Prostate gland (tissue), 2 donors: ENCODE results near the gene NDUFA3. TPM values are rescaled to one million over a fixed set of nuclear protein-coding genes. Genes with fewer than 3 reads are reported as not detected.

Source experiments
- DNase-seq: peaks from one replicate; pipeline ENCODE4 v3.0.0-alpha.2; 2019; ENCODE audit warnings: low spot score
- H3K27ac ChIP-seq, 2 donors: fragments of 200-600 bp; sonication (generic); 2 replicates each; pipeline ENCODE4 v1.5.1; 2017 to 2019
- H3K27me3 ChIP-seq: fragments of 200-600 bp; sonication (generic); replicated peaks from 2 replicates; pipeline ENCODE4 v1.5.1; 2019; ENCODE audit not compliant: insufficient read depth
- H3K36me3 ChIP-seq, 2 donors: fragments of 200-600 bp; sonication (generic); 1 replicate in 1 of 2; 2 replicates in 1 of 2; pipeline versions ENCODE4 v1.5.1 to v1.8.1; 2017 to 2019
- H3K4me1 ChIP-seq: fragments of 200-600 bp; sonication (generic); replicated peaks from 2 replicates; pipeline ENCODE4 v1.5.1; 2019
- H3K4me3 ChIP-seq, 2 donors: fragments of 200-600 bp; sonication (generic); 2 replicates each; pipeline ENCODE4 v1.5.1; 2017 to 2019
- H3K9me3 ChIP-seq: fragments of 200-600 bp; sonication (generic); 2 replicates; pipeline ENCODE4 v1.5.1; 2017
- CTCF ChIP-seq, 4 experiments: fragments of 200-600 bp in 2 of 4; fragments of 450-650 bp in 2 of 4; sonication (generic) in 2 of 4; IDR thresholded peaks; 1 replicate in 3 of 4; 2 replicates in 1 of 4; pipeline ENCODE4 v1.5.1; 2016 to 2019; ENCODE audit warnings: antibody characterized with exemption in 4 of 4, mild to moderate bottlenecking in 2 of 4, moderate library complexity in 2 of 4
- POLR2A ChIP-seq: fragments of 450-650 bp; IDR thresholded peaks from one replicate; pipeline ENCODE4 v1.6.1; 2016; ENCODE audit warnings: antibody characterized with exemption, mild to moderate bottlenecking
- POLR2AphosphoS5 ChIP-seq: sonication (generic); formaldehyde crosslinking; IDR thresholded peaks from one replicate; pipeline ENCODE4 v1.6.1; 2017; ENCODE audit warnings: antibody characterized with exemption
- WGBS: methylation state at CpG from one replicate; pipeline ENCODE4 v1.1.5; 2018; 5-methylcytosine and 5-hydroxymethylcytosine counted together
- intact Hi-C: fragments of 100-400 bp; cut with DNase I; formaldehyde crosslinking; loops from one replicate; pipeline ENCODE4 v1.14.2; 2022
- total RNA-seq, 2 donors: library from RNA; depleted of rRNA; stranded (reverse); fragments of >200 nt; gene quantifications; one replicate each; pipeline ENCODE4 v1.1.0, GENCODE V29; 2016

Gene NDUFA3
- total RNA-seq, 2 donors from 2014 or later, result 39.4 to 48.5 TPM

DNA sequence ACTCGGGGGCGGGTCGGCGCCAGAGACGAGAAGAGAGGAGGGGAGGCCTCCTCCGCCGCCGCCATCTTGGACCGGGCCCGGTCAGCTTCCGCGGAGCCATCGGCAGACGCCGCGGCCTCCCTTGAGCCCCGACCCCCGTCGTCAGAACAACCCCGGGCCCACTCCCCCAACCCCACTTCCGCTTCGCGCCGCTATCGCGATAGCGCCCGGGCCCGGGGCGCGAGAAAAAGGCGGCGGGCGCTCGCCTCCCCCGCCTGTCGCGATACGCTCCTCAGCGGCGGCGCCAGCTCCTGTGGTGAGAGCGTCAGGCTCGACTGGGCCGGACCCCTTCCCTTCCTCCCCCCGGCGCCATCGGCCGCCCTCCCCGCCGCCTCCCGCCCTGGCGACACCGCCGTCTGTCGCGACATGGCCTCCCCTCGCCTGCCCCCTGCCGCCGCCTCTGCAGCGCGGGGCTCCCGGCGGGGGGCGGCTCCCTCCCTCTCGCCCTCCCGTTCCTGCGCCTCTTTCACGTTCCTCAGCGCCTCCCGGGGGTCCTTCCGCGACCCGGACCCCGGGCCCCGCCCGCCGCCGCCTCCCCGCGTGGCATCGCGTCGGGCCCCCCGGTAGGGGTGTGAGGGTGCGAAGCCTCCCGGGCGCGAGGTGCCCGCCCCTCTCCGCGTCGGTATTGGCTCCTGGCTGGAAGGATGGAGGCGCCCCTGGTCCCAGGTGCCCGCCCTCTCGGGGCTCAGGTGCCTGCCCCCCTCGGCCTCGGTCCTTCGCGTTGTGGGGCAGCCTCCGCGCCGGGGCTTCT is 35.2 kb downstream of the NDUFA3 start, which contains the start of gene CNOT3:
Gene CNOT3, plus strand, starts transcription at position 64 of the 790 bp plus-strand sequence. CDS start 5,217 bp downstream, outside the sequence.
- no peaks in the 10 kb centered on the region for H3K9me3 ChIP-seq
- peak within 1 kb of the TSS; percentile 92 to 97 for H3K27ac ChIP-seq
- no peaks in the 10 kb centered on the region for H3K27me3 ChIP-seq
- DNase-seq, result no peak
- intact Hi-C loops, result loop anchor here (2.0 to 10.0 kb wide), 2 partner anchors 21 to 273 kb away; partner anchors contain the start of genes LENG1 and MYADM
- H3K36me3 ChIP-seq, result peaks cover 3 to 5% of the 10 kb centered on the region in 2 donors
- H3K4me1 ChIP-seq, result peaks cover 7% of the 10 kb centered on the region
- H3K4me3 ChIP-seq, result peak within 1 kb of the TSS; percentile 94 to 99
- under 1% methylated on average over 85 of the region's 103 CpGs for WGBS
- TF ChIP-seq POLR2AphosphoS5 (no peak), CTCF (IDR thresholded peaks at IDR 0.05) (no peak), POLR2A (peak; percentile 94)

- Histone ChIP-seq H3K4me3 (peak overlapping the region; percentile 94 to 99), H3K4me1 (peaks cover 7% of the 10 kb centered on the region), H3K27ac (peak overlapping the region; percentile 92 to 97), H3K9me3 (no peaks in the 10 kb centered on the region), H3K27me3 (no peaks in the 10 kb centered on the region), H3K36me3 (peaks cover 9 to 10% of the 10 kb centered on the region in 2 donors)
- intact Hi-C loops, result loop anchor here (10.0 kb wide), 1 partner anchor 274 kb away; the partner anchor contains the start of gene MYADM
- no peak for DNase-seq
- no peak for TF ChIP-seq POLR2A
- no peak for TF ChIP-seq POLR2AphosphoS5
- no peak for TF ChIP-seq CTCF (IDR thresholded peaks at IDR 0.05)
- 17% methylated on average over 29 of the region's 31 CpGs for WGBS
Measured at GRCh38 chr19:54138489-54139256, 36.0 kb downstream of the NDUFA3 start.

DNA sequence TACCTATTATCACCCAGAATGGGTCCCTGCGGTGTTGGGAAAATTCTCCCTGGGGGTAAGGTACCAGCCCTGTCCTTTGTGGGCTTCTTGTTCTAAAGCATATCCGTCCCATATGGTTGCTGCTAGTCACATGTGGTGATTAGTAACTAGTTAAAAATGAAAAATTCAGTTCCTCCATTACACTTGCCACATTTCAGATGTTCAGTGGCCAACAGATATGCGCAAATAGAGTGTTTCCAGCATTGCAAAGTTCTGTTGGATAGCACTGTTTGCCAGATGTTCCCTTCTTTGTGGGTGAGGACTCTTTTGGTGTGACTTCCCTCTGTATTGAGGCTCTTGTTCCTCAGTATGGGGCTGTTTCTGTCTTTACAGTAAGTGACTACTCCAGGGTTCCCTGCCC is 38.7 kb downstream of the NDUFA3 start:
- DNase-seq, result no peak
- 81% methylated on average over 3 of the region's 3 CpGs for WGBS
- H3K9me3 ChIP-seq, result no peaks in the 10 kb centered on the region
- intact Hi-C loops, result no loop called here
- peaks cover 7% of the 10 kb centered on the region for H3K4me1 ChIP-seq
- H3K4me3 ChIP-seq, result no peak overlapping the region
- peaks cover 20 to 36% of the 10 kb centered on the region in 2 donors for H3K36me3 ChIP-seq
- TF ChIP-seq POLR2A (no peak), POLR2AphosphoS5 (no peak), CTCF (IDR thresholded peaks at IDR 0.05) (no peak)
- H3K27me3 ChIP-seq, result no peaks in the 10 kb centered on the region
- no peak overlapping the region for H3K27ac ChIP-seq

DNA sequence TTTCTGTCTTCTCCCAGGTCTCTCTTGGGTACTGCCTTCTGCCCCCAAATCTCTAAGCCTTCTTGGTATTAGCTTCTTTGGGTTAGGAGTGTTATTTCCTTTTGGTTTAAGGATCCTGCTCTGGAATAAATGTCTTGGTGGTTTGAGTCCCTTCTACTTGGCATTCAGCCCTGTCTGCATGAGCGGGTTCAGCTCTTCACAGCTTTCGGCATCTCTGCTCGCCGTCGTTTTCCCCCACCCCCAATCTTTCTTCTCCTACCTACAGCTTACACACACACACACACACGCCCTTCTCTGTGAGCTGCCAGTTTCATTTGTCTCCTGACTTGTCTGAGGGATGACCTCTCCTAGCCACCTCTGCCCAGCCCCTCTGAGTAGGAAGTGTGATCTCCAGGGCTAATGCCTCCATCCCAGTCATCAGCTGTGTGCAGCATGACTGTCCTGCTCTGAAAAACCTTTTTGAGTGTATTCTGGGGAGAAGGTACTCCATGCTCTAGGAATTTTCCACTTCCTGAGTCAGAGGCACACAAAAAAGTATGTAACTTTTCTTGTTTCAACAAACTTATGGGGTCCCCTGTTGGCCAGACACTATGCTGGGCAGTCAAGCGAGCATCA is 39.6 kb downstream of the NDUFA3 start:
- peaks cover 26 to 45% of the 10 kb centered on the region in 2 donors for H3K36me3 ChIP-seq

More for the DNA sequence above, 39.6 kb downstream of the NDUFA3 start:
- no peak for DNase-seq
- no peaks in the 10 kb centered on the region for H3K9me3 ChIP-seq
- no peak overlapping the region for H3K4me3 ChIP-seq
- intact Hi-C loops, result no loop called here
- no peak for TF ChIP-seq POLR2AphosphoS5
- TF ChIP-seq POLR2A, result no peak
- TF ChIP-seq CTCF (IDR thresholded peaks at IDR 0.05), result no peak
- H3K27me3 ChIP-seq, result no peaks in the 10 kb centered on the region
- WGBS, result 84% methylated on average over 7 of the region's 7 CpGs
- H3K27ac ChIP-seq, result no peak overlapping the region
- peaks cover 7% of the 10 kb centered on the region for H3K4me1 ChIP-seq
